Natural killer cell (primary cell): Measurements from ENCODE around the gene KRT3. TPM values are rescaled to one million over a fixed set of nuclear protein-coding genes. Genes with fewer than 3 reads are reported as not detected.

Experiments used
- ATAC-seq, 3 donors: fragments of 150-1000 bp in 2 of 3; fragments of 200-7000 bp in 1 of 3; cut with Tn5 transposase; 1 replicate in 1 of 3; 2 replicates in 2 of 3; pipeline ENCODE4 v1.10.0; 2021; ENCODE audit warnings: mild to moderate bottlenecking in 2 of 3, moderate library complexity in 2 of 3
- DNase-seq, 2 donors: peaks; one replicate each; pipeline versions ENCODE4 v3.0.0 to v3.0.0-alpha.2; 2013 to 2021; ENCODE audit warnings: mixed read lengths in 1 of 2
- H3K27ac ChIP-seq: one replicate; pipeline ENCODE4 v1.5.1; 2013; ENCODE audit warnings: mild to moderate bottlenecking, low read length
- H3K27me3 ChIP-seq: one replicate; pipeline ENCODE4 v1.6.1; 2013; ENCODE audit warnings: low read length; ENCODE audit not compliant: control insufficient read depth, insufficient read depth
- H3K36me3 ChIP-seq: one replicate; pipeline ENCODE4 v1.6.1; 2013; ENCODE audit warnings: low read length; ENCODE audit not compliant: control insufficient read depth, insufficient read depth
- H3K4me1 ChIP-seq: one replicate; pipeline ENCODE4 v1.6.1; 2013; ENCODE audit warnings: low read length; ENCODE audit not compliant: control insufficient read depth, insufficient read depth
- H3K4me3 ChIP-seq: one replicate; pipeline ENCODE4 v1.5.1; 2013; ENCODE audit warnings: low read length
- H3K9me3 ChIP-seq: one replicate; pipeline ENCODE4 v1.6.1; 2013; ENCODE audit warnings: low read length; ENCODE audit not compliant: control insufficient read depth, insufficient read depth
- H3K27ac Mint-ChIP-seq, 2 donors: one replicate each; pipeline ENCODE4 v1.8.0; 2022; ENCODE audit warnings: mild to moderate bottlenecking in 2 of 2, mixed read lengths in 2 of 2, moderate library complexity in 1 of 2
- H3K27me3 Mint-ChIP-seq, 2 donors: one replicate each; pipeline ENCODE4 v1.8.0; 2022; ENCODE audit warnings: low read depth in 2 of 2, mixed read lengths in 2 of 2
- H3K36me3 Mint-ChIP-seq: one replicate; pipeline ENCODE4 v1.8.0; 2022; ENCODE audit warnings: mixed read lengths
- H3K4me1 Mint-ChIP-seq, 2 donors: one replicate each; pipeline ENCODE4 v1.8.0; 2022; ENCODE audit warnings: mixed read lengths in 2 of 2
- H3K4me3 Mint-ChIP-seq: one replicate; pipeline ENCODE4 v1.8.0; 2022; ENCODE audit warnings: mild to moderate bottlenecking, moderate library complexity, mixed read lengths
- H3K9me3 Mint-ChIP-seq, 2 donors: one replicate each; pipeline ENCODE4 v1.8.0; 2022; ENCODE audit warnings: mixed read lengths in 2 of 2
- CTCF ChIP-seq: fragments of 200-600 bp; IDR thresholded peaks from one replicate; pipeline ENCODE4 v1.8.0; 2022; ENCODE audit warnings: antibody characterized with exemption
- WGBS: methylation state at CpG from one replicate; pipeline ENCODE4 v1.1.7; 2013; ENCODE audit warnings: missing lambda C conversion rate; ENCODE audit not compliant: insufficient coverage; 5-methylcytosine and 5-hydroxymethylcytosine counted together
- intact Hi-C: fragments of 100-400 bp; cut with micrococcal nuclease; formaldehyde crosslinking; loops from one replicate; pipeline ENCODE4 v1.14.2; 2022
- total RNA-seq, 4 donors: library from RNA; stranded (reverse); fragments of 120-200 nt in 1 of 4; gene quantifications; one replicate each; pipeline versions ENCODE4 v1.2.3 to v1.2.4, GENCODE V29; 2013 to 2022

Gene KRT3
- total RNA-seq, 3 donors from 2014 or later (not counting 1 experiment from before 2014, with no cell fraction given): not detected

DNA sequence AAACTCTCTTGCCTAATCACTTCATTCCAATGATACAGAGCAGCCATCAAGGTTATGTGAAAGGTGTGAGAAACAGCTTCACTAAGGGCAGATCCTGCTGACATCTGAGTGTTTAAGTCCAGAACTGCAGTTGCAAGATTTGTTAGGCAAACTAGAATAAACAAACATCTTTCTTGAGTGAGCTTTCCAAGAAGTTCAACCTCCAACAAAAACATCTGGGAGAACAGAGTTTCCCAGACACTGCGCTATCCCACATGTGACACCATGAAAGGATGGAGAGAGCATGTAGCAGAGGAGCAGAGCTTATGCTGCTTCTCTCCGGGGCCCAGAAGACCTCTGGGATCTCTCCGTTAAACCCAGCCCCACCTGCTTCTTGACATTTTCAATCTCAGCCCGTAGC, 24.4 kb downstream of the KRT3 start:
- DNase-seq (no peak), ATAC-seq (no peak)
- H3K27me3 Mint-ChIP-seq: peaks cover 6 to 14% of the 10 kb centered on the region in 2 donors
- H3K4me3 ChIP-seq: no peak overlapping the region
- peaks cover 0 to 4% of the 10 kb centered on the region in 2 donors for H3K4me1 Mint-ChIP-seq
- H3K27ac ChIP-seq: no peak overlapping the region
- no peaks in the 10 kb centered on the region for H3K4me1 ChIP-seq
- 90% methylated on average over 4 of the region's 4 CpGs for WGBS
- no peaks in the 10 kb centered on the region for H3K27me3 ChIP-seq
- no peak overlapping the region for H3K27ac Mint-ChIP-seq
- no peaks in the 10 kb centered on the region for H3K9me3 Mint-ChIP-seq
- no peak for TF ChIP-seq CTCF
- no peak overlapping the region for H3K4me3 Mint-ChIP-seq
- no peaks in the 10 kb centered on the region for H3K9me3 ChIP-seq
- intact Hi-C loops: no loop called here
- no peaks in the 10 kb centered on the region for H3K36me3 ChIP-seq
- no peaks in the 10 kb centered on the region for H3K36me3 Mint-ChIP-seq

GRCh38 chr12:52771088-52771487, 24.8 kb downstream of the KRT3 start:
- TF ChIP-seq CTCF: no peak
- no peaks in the 10 kb centered on the region for H3K9me3 Mint-ChIP-seq
- no peaks in the 10 kb centered on the region for H3K27me3 ChIP-seq
- H3K4me3 Mint-ChIP-seq: no peak overlapping the region
- H3K36me3 ChIP-seq: no peaks in the 10 kb centered on the region
- no peak for ATAC-seq
- H3K27ac ChIP-seq: no peak overlapping the region
- intact Hi-C loops: no loop called here
- peaks cover 0 to 4% of the 10 kb centered on the region in 2 donors for H3K4me1 Mint-ChIP-seq
- H3K27me3 Mint-ChIP-seq: peaks cover 9 to 14% of the 10 kb centered on the region in 2 donors
- no peaks in the 10 kb centered on the region for H3K4me1 ChIP-seq
- H3K9me3 ChIP-seq: no peaks in the 10 kb centered on the region
- no peak for DNase-seq
- H3K4me3 ChIP-seq: no peak overlapping the region
- H3K27ac Mint-ChIP-seq: no peak overlapping the region
- H3K36me3 Mint-ChIP-seq: no peaks in the 10 kb centered on the region
- WGBS: 78% methylated on average over 6 of the region's 6 CpGs

GRCh38 chr12:52769946-52770345, 26.0 kb downstream of the KRT3 start:
- Histone ChIP-seq H3K27ac (no peak overlapping the region), H3K9me3 (no peaks in the 10 kb centered on the region), H3K27me3 (no peaks in the 10 kb centered on the region), H3K4me1 (no peaks in the 10 kb centered on the region), H3K4me3 (no peak overlapping the region), H3K36me3 (no peaks in the 10 kb centered on the region)
- peaks cover 10 to 14% of the 10 kb centered on the region in 2 donors for H3K27me3 Mint-ChIP-seq
- H3K27ac Mint-ChIP-seq: no peak overlapping the region
- intact Hi-C loops: no loop called here
- TF ChIP-seq CTCF: no peak
- ATAC-seq (no peak), DNase-seq (no peak)
- no peak overlapping the region for H3K4me3 Mint-ChIP-seq
- no peaks in the 10 kb centered on the region for H3K9me3 Mint-ChIP-seq
- peaks cover 0 to 4% of the 10 kb centered on the region in 2 donors for H3K4me1 Mint-ChIP-seq
- H3K36me3 Mint-ChIP-seq: no peaks in the 10 kb centered on the region

- H3K9me3 ChIP-seq: no peaks in the 10 kb centered on the region
- no peaks in the 10 kb centered on the region for H3K4me1 ChIP-seq
- peaks cover 10 to 14% of the 10 kb centered on the region in 2 donors for H3K27me3 Mint-ChIP-seq
- peaks cover 0 to 4% of the 10 kb centered on the region in 2 donors for H3K4me1 Mint-ChIP-seq
- H3K4me3 ChIP-seq: no peak overlapping the region
- no peaks in the 10 kb centered on the region for H3K9me3 Mint-ChIP-seq
- H3K27ac ChIP-seq: no peak overlapping the region
- no peaks in the 10 kb centered on the region for H3K36me3 Mint-ChIP-seq
- 80% methylated on average over 3 of the region's 3 CpGs for WGBS
- ATAC-seq (no peak), DNase-seq (no peak)
- H3K27ac Mint-ChIP-seq: no peak overlapping the region
- no peaks in the 10 kb centered on the region for H3K27me3 ChIP-seq
- H3K36me3 ChIP-seq: no peaks in the 10 kb centered on the region
- no peak overlapping the region for H3K4me3 Mint-ChIP-seq
- intact Hi-C loops: no loop called here
- no peak for TF ChIP-seq CTCF
Observed at GRCh38 chr12:52769354-52769753, 26.6 kb downstream of the KRT3 start.
